HG03045 (cell line): Measurements from ENCODE around the gene LRGUK.
"Not testable (repeated sequence)": the region's sequence is repeated elsewhere in the genome, so short reads cannot be mapped to it uniquely, and the experiment has no call there.

Source experiments
- ATAC-seq: cut with Tn5 transposase; IDR thresholded peaks from one replicate; pipeline ENCODE4 v1.9.1; 2021; ENCODE audit warnings: mild to moderate bottlenecking, moderate library complexity; ENCODE audit not compliant: unreplicated experiment

The LRGUK gene

GRCh38 chr7:134220236-134220635 is 93.1 kb downstream of the LRGUK start:
- ATAC-seq = no peak

- ATAC-seq = not testable (repeated sequence)
These were observed 104.2 kb downstream of the LRGUK start for GRCh38 chr7:134231296-134231695.

GRCh38 chr7:134234216-134234615 is 107.1 kb downstream of the LRGUK start:
- no peak for ATAC-seq

GRCh38 chr7:134245253-134245652 is 118.1 kb downstream of the LRGUK start:
- ATAC-seq = no peak

GRCh38 chr7:134246347-134246746 is 119.2 kb downstream of the LRGUK start:
- no peak for ATAC-seq

- no peak for ATAC-seq
These were observed 119.6 kb downstream of the LRGUK start for GRCh38 chr7:134246761-134247160.

GRCh38 chr7:134248196-134248595 is 121.1 kb downstream of the LRGUK start:
- ATAC-seq = no peak

- ATAC-seq = no peak
These were observed 127.2 kb downstream of the LRGUK start for GRCh38 chr7:134254311-134254710.

- no peak for ATAC-seq
These were observed 128.7 kb downstream of the LRGUK start for GRCh38 chr7:134255814-134256213.

- no peak for ATAC-seq
These were observed 135.2 kb downstream of the LRGUK start for GRCh38 chr7:134262322-134262721.

GRCh38 chr7:134276951-134277350 is 149.8 kb downstream of the LRGUK start:
- no peak for ATAC-seq

GRCh38 chr7:134278502-134279153 is 151.5 kb downstream of the LRGUK start:
- ATAC-seq = no peak

GRCh38 chr7:134279336-134279735 is 152.2 kb downstream of the LRGUK start:
- no peak for ATAC-seq

- ATAC-seq = no peak
These were observed 152.8 kb downstream of the LRGUK start for GRCh38 chr7:134279898-134280297.

- ATAC-seq = no peak
These were observed 153.4 kb downstream of the LRGUK start for GRCh38 chr7:134280508-134280907.

- no peak for ATAC-seq
These were observed 156.9 kb downstream of the LRGUK start for GRCh38 chr7:134284011-134284410.

- ATAC-seq = no peak
These were observed 157.8 kb downstream of the LRGUK start for GRCh38 chr7:134284952-134285351.

- no peak for ATAC-seq
These were observed 160.9 kb downstream of the LRGUK start for GRCh38 chr7:134287916-134288659.

GRCh38 chr7:134289423-134289822 is 162.3 kb downstream of the LRGUK start:
- ATAC-seq = no peak

GRCh38 chr7:134289841-134290240 is 162.7 kb downstream of the LRGUK start:
- no peak for ATAC-seq

GRCh38 chr7:134290286-134290685 is 163.1 kb downstream of the LRGUK start:
- ATAC-seq = no peak

GRCh38 chr7:134293002-134293740 is 166.0 kb downstream of the LRGUK start:
- peak; percentile 100 for ATAC-seq
